Fibroblast of lung (primary cell): ENCODE measurements around the gene PFN1. TPM values are rescaled to one million over a fixed set of nuclear protein-coding genes. Genes with fewer than 3 reads are reported as not detected.
A peak's percentile ranks its signal among the peaks of the same experiment; 100 is the strongest.

Experiments
- DNase-seq, 2 donors: peaks; one replicate each; pipeline versions ENCODE4 v3.0.0 to v3.0.0-alpha.2; 2010; ENCODE audit warnings: low read depth in 2 of 2
- H2AFZ ChIP-seq: 2 replicates; pipeline ENCODE4 v1.5.1; 2012; ENCODE audit warnings: low read length, control low read depth, inconsistent platforms
- H3K27ac ChIP-seq: 2 replicates; pipeline ENCODE4 v1.5.1; 2011; ENCODE audit warnings: low read length, control low read depth; ENCODE audit not compliant: insufficient read depth
- H3K27me3 ChIP-seq: 2 replicates; pipeline ENCODE4 v1.5.1; 2011; ENCODE audit warnings: mild to moderate bottlenecking, low read length; ENCODE audit not compliant: control insufficient read depth, insufficient read depth
- H3K36me3 ChIP-seq: 2 replicates; pipeline ENCODE4 v1.5.1; 2011; ENCODE audit warnings: low read length; ENCODE audit not compliant: control insufficient read depth, insufficient read depth
- H3K4me1 ChIP-seq: 2 replicates; pipeline ENCODE4 v1.5.1; 2011; ENCODE audit warnings: low read length; ENCODE audit not compliant: control insufficient read depth, insufficient read depth; ENCODE audit errors: extremely low read depth
- H3K4me2 ChIP-seq: 2 replicates; pipeline ENCODE4 v1.5.1; 2011; ENCODE audit warnings: low read length, control low read depth; ENCODE audit not compliant: insufficient read depth; ENCODE audit errors: extremely low read depth
- H3K4me3 ChIP-seq, 4 experiments: fragments of 200-600 bp in 1 of 4; sonication (generic) in 1 of 4; replicated peaks in 1 of 4; 2 replicates each; pipeline ENCODE4 v1.5.1; 2011 to 2016; ENCODE audit warnings: low read length in 4 of 4, low read depth in 3 of 4, mild to moderate bottlenecking in 3 of 4, control low read depth in 2 of 4, inconsistent platforms in 1 of 4, mixed read lengths in 1 of 4; ENCODE audit not compliant: insufficient read depth in 1 of 4; ENCODE audit errors: control extremely low read depth in 1 of 4
- H3K79me2 ChIP-seq: 2 replicates; pipeline ENCODE4 v1.5.1; 2012; ENCODE audit warnings: mild to moderate bottlenecking, low read length, inconsistent platforms; ENCODE audit not compliant: control insufficient read depth, insufficient read depth
- H3K9ac ChIP-seq: 2 replicates; pipeline ENCODE4 v1.5.1; 2011; ENCODE audit warnings: mild to moderate bottlenecking, low read length, control low read depth; ENCODE audit not compliant: insufficient read depth
- H3K9me3 ChIP-seq: 2 replicates; pipeline ENCODE4 v1.5.1; 2012; ENCODE audit warnings: low read depth, low read length; ENCODE audit not compliant: control insufficient read depth, insufficient read depth
- H4K20me1 ChIP-seq: 2 replicates; pipeline ENCODE4 v1.5.1; 2011; ENCODE audit warnings: low read length; ENCODE audit not compliant: control insufficient read depth, insufficient read depth; ENCODE audit errors: extremely low read depth
- EZH2 ChIP-seq: IDR thresholded peaks from 2 replicates; pipeline ENCODE4 v1.5.1; 2012; ENCODE audit warnings: low read length, control low read depth, mild to moderate bottlenecking; ENCODE audit errors: missing control alignments
- polyA plus RNA-seq, 2 donors: library from polyadenylated mRNA; depleted of rRNA in 1 of 2; stranded (reverse) in 1 of 2; unstranded in 1 of 2; fragments of >200 nt; gene quantifications; 2 replicates each; pipeline ENCODE4 v1.2.1, GENCODE V29; 2011 to 2012; ENCODE audit warnings: missing spikeins in 1 of 2
- total RNA-seq: library from RNA; depleted of rRNA; stranded (reverse); fragments of >200 nt; gene quantifications from 2 replicates; pipeline ENCODE4 v1.2.1, GENCODE V29; 2014
- TF ChIP-seq, protein P1 (sequence below), 2 donors: IDR thresholded peaks in 1 of 2; conservative IDR thresholded peaks in 1 of 2; 1 replicate in 1 of 2; 2 replicates in 1 of 2; pipeline ENCODE4 v1.5.1; 2011 to 2012; ENCODE audit warnings: low read length in 2 of 2, control low read depth in 1 of 2, inconsistent platforms in 1 of 2, low read depth in 1 of 2, mild to moderate bottlenecking in 1 of 2

Gene PFN1
- total and polyA plus RNA-seq, 2 donors (not counting 1 experiment from before 2014, with no cell fraction given), result 422 to 870 TPM

- Histone ChIP-seq H2AFZ (no peak overlapping the region), H3K9me3 (no peaks in the 10 kb centered on the region), H3K27me3 (no peaks in the 10 kb centered on the region), H3K27ac (peak overlapping the region; percentile 74), H3K79me2 (peaks cover 74% of the 10 kb centered on the region), H3K4me3 (peak overlapping the region; percentile 97 to 98 (median 97)), H3K9ac (no peak overlapping the region), H3K36me3 (peaks cover 27% of the 10 kb centered on the region), H4K20me1 (peaks cover 2% of the 10 kb centered on the region), H3K4me2 (peak overlapping the region; percentile 61), H3K4me1 (peaks cover 24% of the 10 kb centered on the region)
- DNase-seq, result no peak
- TF ChIP-seq EZH2, result no peak
- TF ChIP-seq, protein P1, sequence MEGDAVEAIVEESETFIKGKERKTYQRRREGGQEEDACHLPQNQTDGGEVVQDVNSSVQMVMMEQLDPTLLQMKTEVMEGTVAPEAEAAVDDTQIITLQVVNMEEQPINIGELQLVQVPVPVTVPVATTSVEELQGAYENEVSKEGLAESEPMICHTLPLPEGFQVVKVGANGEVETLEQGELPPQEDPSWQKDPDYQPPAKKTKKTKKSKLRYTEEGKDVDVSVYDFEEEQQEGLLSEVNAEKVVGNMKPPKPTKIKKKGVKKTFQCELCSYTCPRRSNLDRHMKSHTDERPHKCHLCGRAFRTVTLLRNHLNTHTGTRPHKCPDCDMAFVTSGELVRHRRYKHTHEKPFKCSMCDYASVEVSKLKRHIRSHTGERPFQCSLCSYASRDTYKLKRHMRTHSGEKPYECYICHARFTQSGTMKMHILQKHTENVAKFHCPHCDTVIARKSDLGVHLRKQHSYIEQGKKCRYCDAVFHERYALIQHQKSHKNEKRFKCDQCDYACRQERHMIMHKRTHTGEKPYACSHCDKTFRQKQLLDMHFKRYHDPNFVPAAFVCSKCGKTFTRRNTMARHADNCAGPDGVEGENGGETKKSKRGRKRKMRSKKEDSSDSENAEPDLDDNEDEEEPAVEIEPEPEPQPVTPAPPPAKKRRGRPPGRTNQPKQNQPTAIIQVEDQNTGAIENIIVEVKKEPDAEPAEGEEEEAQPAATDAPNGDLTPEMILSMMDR (conservative IDR thresholded peaks at IDR 0.05 in 1 of 2, IDR thresholded peaks at IDR 0.05 in 1 of 2; ENCODE audit: low read depth in 1 of 2, low read length in 2 of 2), result no peak
Observed at GRCh38 chr17:4945944-4946280, 2.4 kb downstream of the PFN1 start.

GRCh38 chr17:4945176-4945943 lies 3.0 kb downstream of the PFN1 start:
- H3K4me1 ChIP-seq, result peaks cover 24% of the 10 kb centered on the region
- DNase-seq, result peak; percentile 90 to 91
- peaks cover 77% of the 10 kb centered on the region for H3K79me2 ChIP-seq
- peaks cover 2% of the 10 kb centered on the region for H4K20me1 ChIP-seq
- peak overlapping the region; percentile 21 to 97 (median 97) for H3K4me3 ChIP-seq
- H3K9me3 ChIP-seq, result no peaks in the 10 kb centered on the region
- TF ChIP-seq EZH2, result no peak
- TF ChIP-seq, protein P1 (conservative IDR thresholded peaks at IDR 0.05 in 1 of 2, IDR thresholded peaks at IDR 0.05 in 1 of 2; ENCODE audit: low read depth in 1 of 2, low read length in 2 of 2), result no peak
- H2AFZ ChIP-seq, result no peak overlapping the region
- peak overlapping the region; percentile 74 for H3K27ac ChIP-seq
- H3K9ac ChIP-seq, result no peak overlapping the region
- H3K27me3 ChIP-seq, result no peaks in the 10 kb centered on the region
- peak overlapping the region; percentile 63 for H3K4me2 ChIP-seq
- H3K36me3 ChIP-seq, result peaks cover 27% of the 10 kb centered on the region

GRCh38 chr17:4944554-4945175 lies 3.7 kb downstream of the PFN1 start:
- H3K4me2 ChIP-seq, result peak overlapping the region; percentile 63
- H3K4me3 ChIP-seq, result peak overlapping the region; percentile 0 to 97 (median 26)
- no peak for TF ChIP-seq EZH2
- peaks cover 27% of the 10 kb centered on the region for H3K36me3 ChIP-seq
- DNase-seq, result no peak
- peaks cover 24% of the 10 kb centered on the region for H3K4me1 ChIP-seq
- H4K20me1 ChIP-seq, result peaks cover 2% of the 10 kb centered on the region
- no peaks in the 10 kb centered on the region for H3K9me3 ChIP-seq
- peak overlapping the region; percentile 74 for H3K27ac ChIP-seq
- peaks cover 77% of the 10 kb centered on the region for H3K79me2 ChIP-seq
- H3K9ac ChIP-seq, result no peak overlapping the region
- no peak overlapping the region for H2AFZ ChIP-seq
- no peaks in the 10 kb centered on the region for H3K27me3 ChIP-seq
